Sigmoid colon (tissue), 7 donors: Measurements from ENCODE around the gene CUL7. TPM values are rescaled to one million over a fixed set of nuclear protein-coding genes. Genes with fewer than 3 reads are reported as not detected.

Source experiments
- DNase-seq: peaks from one replicate; pipeline ENCODE4 v3.0.0-alpha.2; 2019
- H3K27ac ChIP-seq, 4 donors: fragments of 200-600 bp; sonication (generic); one replicate each; pipeline ENCODE4 v1.5.1; 2016 to 2019; ENCODE audit warnings: mild to moderate bottlenecking in 1 of 4
- H3K27me3 ChIP-seq, 3 donors: fragments of 200-600 bp; sonication (generic); one replicate each; pipeline ENCODE4 v1.5.1; 2019; ENCODE audit warnings: mild to moderate bottlenecking in 1 of 3
- H3K36me3 ChIP-seq, 4 donors: fragments of 200-600 bp; sonication (generic); one replicate each; pipeline ENCODE4 v1.5.1; 2016 to 2019
- H3K4me1 ChIP-seq, 4 donors: fragments of 200-600 bp; sonication (generic); one replicate each; pipeline ENCODE4 v1.5.1; 2017 to 2019
- H3K4me3 ChIP-seq, 4 donors: fragments of 200-600 bp; sonication (generic); one replicate each; pipeline ENCODE4 v1.5.1; 2017 to 2019; ENCODE audit warnings: mild to moderate bottlenecking in 2 of 4, moderate library complexity in 1 of 4
- H3K9me3 ChIP-seq, 4 donors: fragments of 200-600 bp in 3 of 4; sonication (generic) in 3 of 4; one replicate each; pipeline versions ENCODE4 v1.5.1 to v1.6.1; 2013 to 2019
- CTCF ChIP-seq, 4 experiments: fragments of 450-650 bp in 3 of 4; fragments of 200-600 bp in 1 of 4; IDR thresholded peaks; one replicate each; pipeline ENCODE4 v1.5.1; 2016 to 2019; ENCODE audit warnings: antibody characterized with exemption in 4 of 4, mild to moderate bottlenecking in 3 of 4, moderate library complexity in 2 of 4
- EP300 ChIP-seq, 4 donors: sonication (generic); formaldehyde crosslinking; IDR thresholded peaks; one replicate each; pipeline ENCODE4 v1.6.1; 2017; ENCODE audit warnings: antibody characterized with exemption in 4 of 4
- POLR2A ChIP-seq, 2 donors: fragments of 450-650 bp; IDR thresholded peaks; one replicate each; pipeline ENCODE4 v1.6.1; 2016; ENCODE audit warnings: antibody characterized with exemption in 2 of 2, mild to moderate bottlenecking in 2 of 2, moderate library complexity in 2 of 2
- POLR2AphosphoS5 ChIP-seq, 4 donors: sonication (generic); formaldehyde crosslinking; IDR thresholded peaks; one replicate each; pipeline ENCODE4 v1.6.1; 2017; ENCODE audit warnings: antibody characterized with exemption in 4 of 4
- WGBS, 2 donors: extraction: QIAGEN DNeasy Blood & Tissue Kit; methylation state at CpG; one replicate each; pipeline ENCODE4 v1.1.7; 2013; 5-methylcytosine and 5-hydroxymethylcytosine counted together
- intact Hi-C: fragments of 100-400 bp; cut with DNase I; formaldehyde crosslinking; loops from one replicate; pipeline ENCODE4 v1.15.1; 2023
- polyA plus RNA-seq, 3 donors: library from polyadenylated mRNA; stranded (reverse); fragments of 200-250 nt; gene quantifications; one replicate each; pipeline ENCODE4 v1.2.3, GENCODE V29; 2013
- total RNA-seq, 4 donors: library from RNA; depleted of rRNA; stranded (reverse); fragments of >200 nt; gene quantifications; one replicate each; pipeline ENCODE4 v1.1.0, GENCODE V29; 2016
- donor health status: healthy with polysubstance abuse.
- donor health status: Bipolar disorder and iron deficiency.
- donor health status: healthy.

CUL7 gene
- total and polyA plus RNA-seq, 7 donors = 3.0 to 14.4 (median 10.3) TPM

DNA sequence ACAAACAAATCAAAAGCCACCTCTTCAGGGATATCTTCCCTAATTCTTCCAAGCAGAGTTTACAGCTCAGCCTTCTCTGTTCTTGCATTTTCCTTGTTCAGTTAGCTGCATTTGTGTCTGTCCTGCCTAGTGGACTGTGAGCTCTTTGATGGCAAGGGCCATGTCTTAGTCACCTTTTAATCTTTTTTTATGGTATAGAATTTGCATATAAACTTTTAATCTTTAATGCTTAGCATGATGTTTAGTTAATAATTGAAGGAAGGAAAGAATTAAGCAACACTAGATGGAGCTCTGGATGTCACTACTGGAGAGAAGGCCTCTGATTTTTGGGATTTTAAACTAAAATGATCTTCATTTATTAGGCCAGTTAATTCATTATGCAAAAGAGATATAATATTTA lies 57.1 kb downstream of the CUL7 start:
- no peak for TF ChIP-seq POLR2AphosphoS5 (IDR thresholded peaks at IDR 0.05)
- DNase-seq = no peak
- Histone ChIP-seq H3K4me1 (no peaks in the 10 kb centered on the region), H3K36me3 (peaks cover 0 to 16% (median 0%) of the 10 kb centered on the region in 4 donors), H3K4me3 (no peak overlapping the region), H3K27me3 (no peaks in the 10 kb centered on the region), H3K9me3 (no peaks in the 10 kb centered on the region), H3K27ac (no peak overlapping the region)
- intact Hi-C loops = no loop called here

GRCh38 chr6:42993445-42993844 lies 60.2 kb downstream of the CUL7 start:
- no peak overlapping the region for H3K27ac ChIP-seq
- WGBS, 2 donors = 86 to 91% methylated on average over 2 of the region's 2 CpGs
- intact Hi-C loops = no loop called here
- DNase-seq = no peak
- no peak for TF ChIP-seq POLR2A (IDR thresholded peaks at IDR 0.05)
- TF ChIP-seq EP300 (IDR thresholded peaks at IDR 0.05) = no peak
- no peak for TF ChIP-seq CTCF (IDR thresholded peaks at IDR 0.05)
- TF ChIP-seq POLR2AphosphoS5 (IDR thresholded peaks at IDR 0.05) = no peak
- H3K4me1 ChIP-seq = peaks cover 0 to 5% (median 2%) of the 10 kb centered on the region in 4 donors
- H3K36me3 ChIP-seq = peaks cover 0 to 44% (median 4%) of the 10 kb centered on the region in 4 donors
- no peaks in the 10 kb centered on the region for H3K27me3 ChIP-seq
- no peak overlapping the region for H3K4me3 ChIP-seq
- no peaks in the 10 kb centered on the region for H3K9me3 ChIP-seq

DNA sequence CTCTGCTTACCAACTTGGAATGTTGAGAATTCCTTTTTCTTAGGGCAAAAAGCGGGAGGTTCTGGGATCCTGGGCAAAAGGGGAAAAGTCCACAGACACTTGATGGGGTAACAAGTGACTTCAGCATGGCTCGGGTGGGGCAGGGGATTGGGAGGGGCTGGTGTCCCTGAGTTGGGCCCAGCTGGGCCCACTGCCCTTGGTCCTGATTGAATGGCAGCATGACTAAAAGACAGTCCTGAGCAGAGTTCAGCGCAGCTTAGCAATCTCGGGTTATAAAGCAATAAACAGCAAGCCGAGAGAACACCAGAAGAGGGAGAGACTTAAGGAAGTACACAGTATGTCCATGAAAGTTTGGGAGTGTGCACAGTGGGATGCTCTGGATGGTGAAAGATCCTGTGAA lies 63.7 kb downstream of the CUL7 start:
- TF ChIP-seq POLR2AphosphoS5 (IDR thresholded peaks at IDR 0.05) = no peak
- no peak for TF ChIP-seq CTCF (IDR thresholded peaks at IDR 0.05)
- no peak for TF ChIP-seq EP300 (IDR thresholded peaks at IDR 0.05)
- no peak for TF ChIP-seq POLR2A (IDR thresholded peaks at IDR 0.05)
- WGBS, 2 donors = 28 to 68% methylated on average over 5 of the region's 5 CpGs
- Histone ChIP-seq H3K4me1 (peaks cover 0 to 39% (median 34%) of the 10 kb centered on the region in 4 donors), H3K4me3 (no peak overlapping the region), H3K36me3 (peaks cover 0 to 44% (median 4%) of the 10 kb centered on the region in 4 donors), H3K9me3 (no peaks in the 10 kb centered on the region), H3K27ac (no peak overlapping the region), H3K27me3 (no peaks in the 10 kb centered on the region)
- DNase-seq = no peak
- intact Hi-C loops = no loop called here

DNA sequence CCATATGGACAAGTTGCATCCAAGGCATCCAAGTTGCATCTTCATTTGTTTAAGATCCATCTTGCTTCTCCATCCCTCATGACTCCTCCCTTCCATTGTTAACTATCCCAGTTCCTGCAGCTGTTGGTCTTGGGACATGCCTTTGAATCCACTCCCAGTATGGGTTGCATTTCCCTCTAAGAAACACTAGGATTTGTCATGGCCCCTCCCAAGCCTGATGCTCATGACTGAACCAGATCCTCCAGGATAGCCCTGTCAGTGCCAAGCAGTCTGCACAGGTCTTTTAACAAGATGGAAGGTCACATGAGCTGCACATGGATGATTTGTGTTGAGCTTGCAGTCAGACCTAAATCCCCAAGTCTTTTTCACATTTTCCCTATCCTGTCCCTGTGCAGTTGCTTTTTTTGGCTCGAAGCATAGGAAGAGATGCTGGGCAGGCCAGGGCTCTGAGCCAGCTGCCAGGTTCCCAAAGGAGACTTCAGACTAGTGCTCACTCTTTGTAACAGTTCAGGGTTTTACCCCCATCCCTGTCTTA lies 65.1 kb downstream of the CUL7 start:
- Histone ChIP-seq H3K27me3 (no peaks in the 10 kb centered on the region), H3K9me3 (no peaks in the 10 kb centered on the region), H3K4me1 (peaks cover 0 to 44% (median 38%) of the 10 kb centered on the region in 4 donors), H3K36me3 (peaks cover 0 to 37% (median 4%) of the 10 kb centered on the region in 4 donors), H3K27ac (no peak overlapping the region), H3K4me3 (no peak overlapping the region)
- intact Hi-C loops = no loop called here
- no peak for DNase-seq
- 83 to 90% methylated on average over 1 of the region's 1 CpG for WGBS, 2 donors
- TF ChIP-seq EP300 (IDR thresholded peaks at IDR 0.05) = no peak
- TF ChIP-seq POLR2A (IDR thresholded peaks at IDR 0.05) = no peak
- no peak for TF ChIP-seq POLR2AphosphoS5 (IDR thresholded peaks at IDR 0.05)
- TF ChIP-seq CTCF (IDR thresholded peaks at IDR 0.05) = no peak

Other genes starting within 250 kb of the CUL7 start
- 10 to 100 TPM; 67.6 to 79.0 (median 75.7) TPM for gene RPL7L1, start 174.2 kb downstream of the CUL7 start, total RNA-seq
- gene RPL7L1, start 174.2 kb downstream of the CUL7 start, polyA plus RNA-seq = 10 to 100 TPM; 30.6 to 58.9 (median 38.1) TPM
- not detected for gene PTCRA, start 137.8 kb downstream of the CUL7 start, total RNA-seq
- under 1 TPM in 1 of 3 donors, not detected in 2; 0.23 TPM for gene PTCRA, start 137.8 kb downstream of the CUL7 start, polyA plus RNA-seq
- gene CNPY3, start 124.4 kb downstream of the CUL7 start, total RNA-seq = 10 to 100 TPM; 22.8 to 24.9 (median 24.1) TPM
- 10 to 100 TPM; 11.8 to 37.5 (median 12.6) TPM for gene CNPY3, start 124.4 kb downstream of the CUL7 start, polyA plus RNA-seq
- gene GNMT, start 93.1 kb downstream of the CUL7 start, total RNA-seq = under 1 TPM in 1 of 4 donors, not detected in 3; 0.54 TPM
- gene GNMT, start 93.1 kb downstream of the CUL7 start, polyA plus RNA-seq = under 1 TPM in 1 of 3 donors, not detected in 2; 0.45 TPM
- 10 to 100 TPM; 10.2 to 19.1 (median 18.2) TPM for gene PEX6, start 74.7 kb downstream of the CUL7 start, total RNA-seq
- gene PEX6, start 74.7 kb downstream of the CUL7 start, polyA plus RNA-seq = 10 to 100 TPM; 12.6 to 21.5 (median 14.0) TPM
- 10 to 100 TPM; 26.7 to 41.5 (median 33.9) TPM for gene PPP2R5D, start 69.3 kb downstream of the CUL7 start, total RNA-seq
- 10 to 100 TPM; 29.4 to 38.8 (median 35.5) TPM for gene PPP2R5D, start 69.3 kb downstream of the CUL7 start, polyA plus RNA-seq
- 10 to 100 TPM; 49.0 to 91.5 (median 71.5) TPM for gene MEA1, start 39.9 kb downstream of the CUL7 start, total RNA-seq
- gene MEA1, start 39.9 kb downstream of the CUL7 start, polyA plus RNA-seq = 10 to 100 TPM; 59.1 to 93.1 (median 75.1) TPM
- 100 to 1,000 TPM in 3 of 4 donors, 10 to 100 TPM in 1; 68.4 to 158 (median 105) TPM for gene KLHDC3, start 39.6 kb downstream of the CUL7 start, total RNA-seq
- gene KLHDC3, start 39.6 kb downstream of the CUL7 start, polyA plus RNA-seq = 10 to 100 TPM; 64.3 to 69.7 (median 69.1) TPM
- 10 to 100 TPM; 40.5 to 46.6 (median 43.3) TPM for gene RRP36, start 32.2 kb downstream of the CUL7 start, total RNA-seq
- 10 to 100 TPM; 24.6 to 50.8 (median 27.3) TPM for gene RRP36, start 32.2 kb downstream of the CUL7 start, polyA plus RNA-seq
- 10 to 100 TPM; 14.1 to 25.7 (median 18.3) TPM for gene MRPL2, start 5.6 kb upstream of the CUL7 start, total RNA-seq
- 10 to 100 TPM; 65.9 to 70.2 (median 68.5) TPM for gene MRPL2, start 5.6 kb upstream of the CUL7 start, polyA plus RNA-seq
- 10 to 100 TPM; 23.2 to 44.9 (median 34.6) TPM for gene KLC4, start 5.8 kb upstream of the CUL7 start, total RNA-seq
- gene KLC4, start 5.8 kb upstream of the CUL7 start, polyA plus RNA-seq = 100 to 1,000 TPM in 1 of 3 donors, 10 to 100 TPM in 2; 58.4 to 116 (median 84.1) TPM
- 1 to 10 TPM; 4.8 to 9.7 (median 7.7) TPM for gene PTK7, start 22.5 kb upstream of the CUL7 start, total RNA-seq
- gene PTK7, start 22.5 kb upstream of the CUL7 start, polyA plus RNA-seq = 10 to 100 TPM in 1 of 3 donors, 1 to 10 TPM in 2; 1.2 to 15.6 (median 1.8) TPM
- gene SRF, start 117.4 kb upstream of the CUL7 start, total RNA-seq = 10 to 100 TPM; 64.2 to 96.9 (median 89.1) TPM
- gene SRF, start 117.4 kb upstream of the CUL7 start, polyA plus RNA-seq = 10 to 100 TPM; 12.6 to 31.2 (median 13.9) TPM
- gene CUL9, start 128.3 kb upstream of the CUL7 start, total RNA-seq = 10 to 100 TPM; 21.7 to 49.6 (median 31.9) TPM
- 10 to 100 TPM in 2 of 3 donors, 1 to 10 TPM in 1; 5.1 to 32.9 (median 12.6) TPM for gene CUL9, start 128.3 kb upstream of the CUL7 start, polyA plus RNA-seq
- gene DNPH1, start 175.6 kb upstream of the CUL7 start, total RNA-seq = 10 to 100 TPM; 32.1 to 96.0 (median 90.3) TPM
- gene DNPH1, start 175.6 kb upstream of the CUL7 start, polyA plus RNA-seq = 100 to 1,000 TPM; 155 to 188 (median 163) TPM
- gene TTBK1, start 189.6 kb upstream of the CUL7 start, total RNA-seq = under 1 TPM in 3 of 4 donors, not detected in 1; under 0.01 to 0.55 (median 0.27) TPM
- under 1 TPM; under 0.01 to 0.41 (median 0.23) TPM for gene TTBK1, start 189.6 kb upstream of the CUL7 start, polyA plus RNA-seq
- not detected for gene SLC22A7, start 244.4 kb upstream of the CUL7 start, total RNA-seq
- gene SLC22A7, start 244.4 kb upstream of the CUL7 start, polyA plus RNA-seq = not detected